ENCODE measurements around the gene UNK.

DNA sequence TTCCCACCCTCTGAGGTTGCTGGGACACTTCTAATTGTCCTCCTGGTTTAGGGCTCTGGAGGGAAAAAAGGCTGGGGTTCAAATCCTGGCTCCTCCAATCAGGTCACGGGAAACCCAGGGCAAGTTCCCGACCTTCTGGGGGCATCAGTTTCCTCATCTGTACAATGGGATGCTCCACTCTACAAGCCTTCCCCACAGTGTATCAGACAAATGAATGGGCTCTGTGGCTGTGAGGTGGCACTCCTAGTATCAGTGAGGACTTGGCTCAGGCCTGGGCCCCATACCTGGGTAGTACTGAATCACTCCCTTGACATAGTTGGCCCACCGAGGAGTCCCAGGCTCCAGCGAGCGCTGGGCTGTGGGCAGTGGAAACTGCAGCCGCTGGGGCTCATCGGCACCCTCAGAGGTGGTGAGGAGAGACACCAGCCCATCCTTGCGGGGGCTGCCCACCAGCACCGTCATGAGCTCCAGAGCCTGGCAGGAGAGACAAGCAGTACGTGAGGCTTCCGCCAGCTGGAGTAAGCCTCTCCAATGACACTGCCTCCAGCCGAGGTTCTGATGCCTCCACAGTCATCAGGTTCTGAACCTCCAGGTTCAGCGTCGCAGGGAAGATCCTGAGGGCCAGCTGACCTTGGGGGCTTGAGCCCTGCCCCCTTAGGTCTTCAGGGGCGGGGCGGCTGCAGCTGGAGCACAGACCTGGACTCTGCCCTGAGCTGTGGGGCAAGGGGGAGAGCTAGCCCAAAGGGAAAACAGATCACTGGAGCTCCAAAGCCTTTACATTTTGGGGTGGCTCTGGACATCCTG is 20.8 kb upstream of the UNK start:
- TF ChIP-seq POLR2A (IDR thresholded peaks at IDR 0.05), result no peak
- TF ChIP-seq CTCF (IDR thresholded peaks at IDR 0.05 in 8 of 11, conservative IDR thresholded peaks at IDR 0.05 in 3 of 11), result no peak

Data from spleen (tissue), 7 donors.